Activated T-helper 1 cell treated with anti-CD3 and anti-CD28 coated beads, Interleukin-12 subunit alpha, Interleukin-12 subunit beta, Interleukin-2, Interleukin-4 antibody, amounts not matched to agents 30 ng/mL and 10 ng/mL and 1 ng/mL, durations not matched to agents 14 hours and 24 hours and 36 hours (primary cell): ENCODE data around the gene CFAP46. TPM values are rescaled to one million over a fixed set of nuclear protein-coding genes. Genes with fewer than 3 reads are reported as not detected.
"Not testable (repeated sequence)": the region's sequence is repeated elsewhere in the genome, so short reads cannot be mapped to it uniquely, and the experiment has no call there.

Source experiments
- DNase-seq: peaks from one replicate; pipeline ENCODE4 v3.0.0; 2021; ENCODE audit warnings: low spot score
- H3K27ac Mint-ChIP-seq: one replicate; pipeline ENCODE4 v1.8.0; 2021; ENCODE audit warnings: mild to moderate bottlenecking, mixed read lengths
- H3K27me3 Mint-ChIP-seq: one replicate; pipeline ENCODE4 v1.8.0; 2022; ENCODE audit warnings: mild to moderate bottlenecking, moderate library complexity, mixed read lengths; ENCODE audit not compliant: insufficient read depth
- H3K36me3 Mint-ChIP-seq: one replicate; pipeline ENCODE4 v1.8.0; 2021; ENCODE audit warnings: low read depth, mixed read lengths
- H3K4me1 Mint-ChIP-seq: one replicate; pipeline ENCODE4 v1.8.0; 2021; ENCODE audit warnings: low read depth, mixed read lengths
- H3K4me3 Mint-ChIP-seq: one replicate; pipeline ENCODE4 v1.8.0; 2021; ENCODE audit warnings: mild to moderate bottlenecking, moderate library complexity, mixed read lengths
- H3K9me3 Mint-ChIP-seq: one replicate; pipeline ENCODE4 v1.8.0; 2021; ENCODE audit warnings: mixed read lengths
- intact Hi-C: fragments of 100-400 bp; cut with micrococcal nuclease; formaldehyde crosslinking; loops from one replicate; pipeline ENCODE4 v1.15.1; 2024
- total RNA-seq: library from RNA; stranded (reverse); gene quantifications from 2 replicates; pipeline ENCODE4 v1.2.3, GENCODE V29; 2022

Gene CFAP46
- total RNA-seq, 1 donor from 2014 or later = not detected

- no peak overlapping the region for H3K27ac Mint-ChIP-seq
- no peaks in the 10 kb centered on the region for H3K4me1 Mint-ChIP-seq
- no peaks in the 10 kb centered on the region for H3K36me3 Mint-ChIP-seq
- no peak overlapping the region for H3K4me3 Mint-ChIP-seq
- H3K27me3 Mint-ChIP-seq = peaks cover 10% of the 10 kb centered on the region
- no peak for DNase-seq
- no peaks in the 10 kb centered on the region for H3K9me3 Mint-ChIP-seq
- intact Hi-C loops = no loop called here
Observed at GRCh38 chr10:132892004-132892403, 50.4 kb downstream of the CFAP46 start.

- DNase-seq = no peak
- peaks cover 10% of the 10 kb centered on the region for H3K27me3 Mint-ChIP-seq
Observed at GRCh38 chr10:132891368-132891767, 51.0 kb downstream of the CFAP46 start.

DNA sequence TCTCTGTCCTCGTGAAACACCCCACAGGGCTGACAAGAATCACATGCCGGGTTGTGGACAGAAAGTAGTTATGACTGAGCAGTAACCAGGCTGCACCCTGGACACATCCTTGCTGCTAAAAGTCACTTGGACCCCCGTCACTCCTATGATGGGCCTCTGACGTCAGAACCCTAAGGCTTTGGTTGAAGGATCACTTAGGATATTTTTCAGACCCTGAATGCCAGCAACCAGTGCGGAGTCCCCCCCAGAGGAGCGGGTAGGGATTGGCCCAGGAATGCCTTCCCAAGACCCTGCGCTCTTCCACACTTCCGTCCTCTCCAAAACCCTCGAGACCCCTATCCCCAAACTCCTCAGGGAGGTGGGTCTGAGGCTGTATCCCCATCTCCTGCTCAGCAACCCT, 52.1 kb downstream of the CFAP46 start:
- H3K9me3 Mint-ChIP-seq = no peaks in the 10 kb centered on the region
- H3K4me3 Mint-ChIP-seq = no peak overlapping the region
- H3K4me1 Mint-ChIP-seq = no peaks in the 10 kb centered on the region
- intact Hi-C loops = no loop called here
- H3K36me3 Mint-ChIP-seq = no peaks in the 10 kb centered on the region
- no peak for DNase-seq
- H3K27ac Mint-ChIP-seq = no peak overlapping the region
- H3K27me3 Mint-ChIP-seq = peaks cover 10% of the 10 kb centered on the region

More at GRCh38 chr10:132891368-132891767, 51.0 kb downstream of the CFAP46 start:
- Mint-ChIP-seq H3K27ac (no peak overlapping the region), H3K4me1 (no peaks in the 10 kb centered on the region), H3K36me3 (no peaks in the 10 kb centered on the region), H3K4me3 (no peak overlapping the region), H3K9me3 (no peaks in the 10 kb centered on the region)
- intact Hi-C loops = no loop called here

DNA sequence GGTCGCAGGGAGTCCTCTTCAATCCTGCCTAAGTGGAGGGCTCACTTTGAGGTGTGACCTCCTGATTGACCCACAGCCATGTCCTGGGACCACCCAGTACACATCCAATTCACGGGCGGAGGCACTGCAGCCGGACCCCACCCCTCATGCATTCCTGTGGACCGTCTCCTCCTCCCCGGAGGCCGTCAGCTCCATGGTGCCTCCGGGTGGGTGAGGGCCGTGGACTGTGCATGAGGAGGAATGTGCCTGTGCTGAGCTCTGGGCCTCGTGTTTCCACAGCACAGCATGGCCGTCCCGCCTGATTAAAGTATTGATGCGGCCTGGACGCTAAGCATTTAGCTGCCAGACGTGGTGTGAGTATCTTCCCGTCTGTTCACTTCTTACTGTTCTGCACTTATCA, 52.8 kb downstream of the CFAP46 start:
- Mint-ChIP-seq H3K36me3 (no peaks in the 10 kb centered on the region), H3K27ac (no peak overlapping the region), H3K4me1 (no peaks in the 10 kb centered on the region), H3K9me3 (no peaks in the 10 kb centered on the region), H3K27me3 (peaks cover 8% of the 10 kb centered on the region), H3K4me3 (no peak overlapping the region)
- DNase-seq = no peak
- intact Hi-C loops = no loop called here

- DNase-seq = no peak
- intact Hi-C loops = no loop called here
- Mint-ChIP-seq H3K4me3 (no peak overlapping the region), H3K4me1 (no peaks in the 10 kb centered on the region), H3K27me3 (peaks cover 3% of the 10 kb centered on the region), H3K27ac (no peak overlapping the region), H3K9me3 (no peaks in the 10 kb centered on the region), H3K36me3 (no peaks in the 10 kb centered on the region)
Observed at GRCh38 chr10:132888898-132889490, 53.4 kb downstream of the CFAP46 start.

- H3K4me3 Mint-ChIP-seq, H3K27ac Mint-ChIP-seq, H3K4me1 Mint-ChIP-seq, H3K9me3 Mint-ChIP-seq, DNase-seq, H3K36me3 Mint-ChIP-seq, H3K27me3 Mint-ChIP-seq, intact Hi-C loops: not testable (repeated sequence)
Observed at GRCh38 chr10:132888446-132888845, 53.9 kb downstream of the CFAP46 start.

DNA sequence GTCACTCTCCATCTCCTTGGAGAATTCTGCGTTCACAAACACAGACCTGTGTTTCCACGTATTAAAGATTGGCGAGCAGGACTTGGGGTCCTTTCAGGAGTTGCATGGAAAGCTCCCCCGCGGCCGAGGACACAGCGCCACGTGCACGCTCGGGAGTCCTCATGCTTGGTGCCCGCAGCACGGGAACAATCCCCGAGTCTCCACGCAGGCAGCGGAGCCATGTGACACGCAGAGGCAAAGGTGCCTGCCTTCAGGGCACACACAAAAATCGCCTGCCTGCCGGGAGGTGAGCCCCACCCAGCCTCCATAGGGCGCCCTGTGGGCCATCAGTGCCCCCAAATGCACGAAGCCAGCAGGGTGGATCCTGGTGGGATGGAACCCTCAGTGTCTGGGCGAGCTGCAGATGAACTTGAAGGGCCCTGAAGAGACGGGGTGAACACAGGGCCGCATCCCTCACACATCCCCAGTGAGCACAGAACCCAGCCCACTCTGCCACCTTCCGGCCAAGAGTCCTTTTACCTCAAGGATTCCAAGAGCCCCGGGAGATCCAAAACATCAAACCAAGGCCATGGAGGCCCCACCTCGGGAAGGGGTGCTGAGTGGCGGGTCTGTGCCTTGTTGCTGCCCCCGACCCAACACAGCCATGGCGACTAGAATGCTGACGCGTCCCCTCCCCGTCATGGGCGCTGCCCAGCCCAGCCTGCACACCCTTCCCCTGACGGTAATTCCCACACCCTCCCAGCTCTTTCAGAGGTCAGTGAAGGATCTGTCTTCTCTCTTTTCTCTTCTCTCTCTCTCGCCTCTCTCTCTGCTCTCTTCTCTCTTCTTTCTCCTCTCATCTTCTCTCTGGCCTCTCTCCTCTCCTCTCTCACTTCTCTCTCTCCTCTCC, 55.9 kb downstream of the CFAP46 start:
- no peak overlapping the region for H3K27ac Mint-ChIP-seq
- peaks cover 2% of the 10 kb centered on the region for H3K27me3 Mint-ChIP-seq
- no peaks in the 10 kb centered on the region for H3K4me1 Mint-ChIP-seq
- no peak overlapping the region for H3K4me3 Mint-ChIP-seq
- H3K36me3 Mint-ChIP-seq = no peaks in the 10 kb centered on the region
- intact Hi-C loops = no loop called here
- DNase-seq = no peak
- H3K9me3 Mint-ChIP-seq = no peaks in the 10 kb centered on the region

DNA sequence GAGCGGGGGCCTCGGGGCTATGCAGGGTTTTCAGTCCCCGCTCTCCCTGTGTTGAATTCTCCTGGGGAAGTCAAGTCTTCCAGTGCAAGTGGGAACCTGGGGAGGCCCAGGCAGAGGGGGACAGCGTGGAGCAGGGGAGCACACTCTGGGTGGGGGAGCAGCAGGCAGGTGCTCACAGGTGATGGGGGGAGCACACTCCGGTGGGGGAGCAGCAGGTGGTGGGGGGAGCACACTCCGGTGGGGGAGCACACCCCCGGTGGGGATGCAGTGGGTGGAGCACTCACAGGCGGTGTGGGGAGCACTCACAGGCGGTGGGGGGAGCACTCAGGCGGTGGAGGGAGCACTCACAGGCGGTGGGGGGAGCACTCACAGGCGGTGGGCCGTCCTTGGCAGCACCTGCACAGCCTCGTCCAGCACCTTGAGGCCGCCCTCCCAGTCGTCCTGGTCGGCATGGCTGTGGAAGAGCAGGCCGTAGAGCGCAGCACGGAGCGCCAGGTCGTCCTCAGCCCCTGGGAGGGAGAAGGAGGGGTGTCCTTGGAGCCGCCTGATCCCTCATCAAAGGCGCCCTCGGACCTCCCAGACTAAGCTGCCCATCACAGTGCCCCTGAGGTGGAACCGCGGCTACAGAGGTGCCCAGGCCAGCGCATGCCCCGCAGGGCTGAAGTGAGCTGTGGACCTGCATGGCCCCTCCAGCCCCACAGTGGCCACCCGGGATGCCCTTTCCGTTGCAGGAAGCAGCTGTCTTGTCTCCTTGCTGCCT, 56.7 kb downstream of the CFAP46 start:
- Mint-ChIP-seq H3K27ac (no peak overlapping the region), H3K4me1 (no peaks in the 10 kb centered on the region), H3K4me3 (no peak overlapping the region), H3K36me3 (no peaks in the 10 kb centered on the region), H3K27me3 (peaks cover 2% of the 10 kb centered on the region), H3K9me3 (no peaks in the 10 kb centered on the region)
- DNase-seq = no peak
- intact Hi-C loops = no loop called here

DNA sequence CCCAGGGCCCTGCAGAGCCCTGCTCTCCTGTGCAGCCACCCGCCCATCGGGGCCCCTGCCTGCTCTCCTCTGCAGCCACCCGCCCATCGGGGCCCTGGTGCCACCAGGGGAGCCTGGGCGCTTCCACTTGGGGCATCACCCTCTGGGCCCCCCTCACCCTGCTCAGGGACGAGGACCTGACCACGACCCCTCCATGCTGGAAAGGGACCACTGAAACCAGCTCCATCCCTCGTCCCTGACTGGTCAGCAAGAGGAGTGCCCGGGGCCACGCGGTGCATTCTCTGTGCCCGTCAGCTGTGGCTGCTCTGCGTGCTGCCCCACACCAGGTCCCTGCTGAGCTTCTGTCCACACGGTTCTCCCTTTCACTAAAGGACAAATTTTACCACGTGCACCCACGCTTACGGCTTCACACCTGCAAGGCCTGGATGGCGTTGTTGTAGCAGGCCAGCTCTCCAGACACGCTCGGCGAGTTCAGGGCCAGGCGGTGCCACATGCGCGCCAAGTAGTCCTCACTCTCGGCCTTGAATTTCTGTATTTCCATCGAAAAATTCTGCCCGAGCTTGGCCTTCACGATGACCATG, 57.6 kb downstream of the CFAP46 start:
- intact Hi-C loops = no loop called here
- Mint-ChIP-seq H3K4me1 (no peaks in the 10 kb centered on the region), H3K36me3 (no peaks in the 10 kb centered on the region), H3K9me3 (no peaks in the 10 kb centered on the region), H3K4me3 (no peak overlapping the region), H3K27ac (no peak overlapping the region), H3K27me3 (peaks cover 2% of the 10 kb centered on the region)
- DNase-seq = no peak

GRCh38 chr10:132884041-132884440, 58.3 kb downstream of the CFAP46 start:
- Mint-ChIP-seq H3K27me3 (peaks cover 2% of the 10 kb centered on the region), H3K4me1 (no peaks in the 10 kb centered on the region), H3K4me3 (no peak overlapping the region), H3K27ac (no peak overlapping the region), H3K9me3 (no peaks in the 10 kb centered on the region), H3K36me3 (no peaks in the 10 kb centered on the region)
- intact Hi-C loops = no loop called here
- no peak for DNase-seq

- Mint-ChIP-seq H3K9me3 (no peaks in the 10 kb centered on the region), H3K4me3 (no peak overlapping the region), H3K27me3 (no peaks in the 10 kb centered on the region), H3K36me3 (no peaks in the 10 kb centered on the region), H3K4me1 (no peaks in the 10 kb centered on the region), H3K27ac (no peak overlapping the region)
- no peak for DNase-seq
- intact Hi-C loops = no loop called here
Observed at GRCh38 chr10:132883391-132883881, 58.9 kb downstream of the CFAP46 start.

DNA sequence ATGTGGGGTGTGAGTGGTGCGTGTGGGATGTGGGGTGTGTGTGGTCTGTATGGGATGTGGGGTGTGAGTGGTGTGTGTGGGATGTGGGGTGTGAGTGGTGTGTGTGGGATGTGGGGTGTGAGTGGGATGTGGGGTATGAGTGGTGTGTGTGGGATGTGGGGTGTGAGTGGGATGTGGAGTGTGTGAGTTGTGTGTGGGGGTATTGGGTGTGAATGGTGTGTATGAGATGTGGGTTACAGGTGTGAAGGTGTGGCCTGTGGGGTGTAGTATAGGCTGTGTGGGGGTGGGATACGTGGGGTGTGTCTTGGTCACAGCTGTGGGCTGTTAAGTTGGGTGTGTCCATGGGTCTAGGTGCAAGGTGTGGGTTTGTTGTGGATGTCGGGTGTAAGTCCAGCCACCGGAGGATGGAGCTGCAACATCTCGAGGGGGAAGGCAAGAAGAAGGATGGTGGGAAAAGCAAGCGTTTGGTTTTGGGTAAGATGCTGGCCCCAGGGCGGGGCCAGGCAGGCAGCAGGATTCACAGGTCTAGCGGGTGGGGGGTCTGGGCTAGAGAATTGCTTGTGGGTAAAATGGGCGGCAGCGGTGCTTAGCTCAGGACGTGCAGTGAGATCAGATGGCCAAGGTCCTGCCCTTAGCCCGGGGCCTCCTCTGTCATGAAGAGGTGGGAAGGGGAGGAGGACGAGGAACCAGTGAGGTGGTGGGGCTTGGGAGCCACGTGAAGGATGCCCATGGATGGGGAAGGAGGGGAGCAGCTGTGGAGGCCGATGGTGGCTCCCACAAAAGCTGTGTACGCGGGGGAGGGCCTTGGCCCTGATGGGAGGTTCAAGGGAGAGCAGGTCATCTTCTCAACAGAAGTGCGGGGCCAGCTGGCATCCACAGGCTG, 60.1 kb downstream of the CFAP46 start:
- Mint-ChIP-seq H3K4me1 (no peaks in the 10 kb centered on the region), H3K9me3 (no peaks in the 10 kb centered on the region), H3K36me3 (no peaks in the 10 kb centered on the region), H3K4me3 (no peak overlapping the region), H3K27me3 (no peaks in the 10 kb centered on the region), H3K27ac (no peak overlapping the region)
- DNase-seq = no peak
- intact Hi-C loops = no loop called here
